Subcutaneous adipose tissue (tissue), 4 donors: Measurements from ENCODE around the gene DGKG. TPM values are rescaled to one million over a fixed set of nuclear protein-coding genes. Genes with fewer than 3 reads are reported as not detected.

ENCODE experiments used
- total RNA-seq, 4 donors: library from RNA; depleted of rRNA; stranded (reverse); fragments of >200 nt; gene quantifications; one replicate each; pipeline ENCODE4 v1.1.0, GENCODE V29; 2016
- TF ChIP-seq, protein P1 (sequence below): fragments of 450-650 bp; IDR thresholded peaks from one replicate; pipeline ENCODE4 v1.5.1; 2016; ENCODE audit warnings: low read depth, mild to moderate bottlenecking, control low read depth, antibody characterized with exemption, moderate library complexity

DGKG gene
- total RNA-seq, 4 donors from 2014 or later, result 0.49 to 3.1 (median 1.8) TPM

DNA sequence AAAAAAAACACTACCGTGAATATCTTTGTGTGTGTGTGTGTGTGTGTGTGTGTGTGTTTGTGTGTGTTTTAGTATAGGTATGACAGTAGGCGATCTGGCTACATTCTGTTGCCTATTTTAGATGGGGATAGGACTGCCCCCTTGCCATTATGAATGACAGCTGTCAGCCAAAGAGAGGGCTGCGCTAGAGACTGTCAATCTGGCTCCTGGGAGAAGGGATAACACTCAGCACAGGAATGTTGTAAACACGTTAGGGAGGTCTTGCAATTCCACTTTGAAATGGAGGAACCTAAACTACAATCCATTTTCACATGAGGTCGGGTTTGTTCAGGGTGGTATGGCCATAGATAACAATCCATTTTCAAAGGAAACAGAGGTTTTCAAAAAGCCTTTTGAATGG lies 239.0 kb downstream of the DGKG start:
- TF ChIP-seq, protein P1, sequence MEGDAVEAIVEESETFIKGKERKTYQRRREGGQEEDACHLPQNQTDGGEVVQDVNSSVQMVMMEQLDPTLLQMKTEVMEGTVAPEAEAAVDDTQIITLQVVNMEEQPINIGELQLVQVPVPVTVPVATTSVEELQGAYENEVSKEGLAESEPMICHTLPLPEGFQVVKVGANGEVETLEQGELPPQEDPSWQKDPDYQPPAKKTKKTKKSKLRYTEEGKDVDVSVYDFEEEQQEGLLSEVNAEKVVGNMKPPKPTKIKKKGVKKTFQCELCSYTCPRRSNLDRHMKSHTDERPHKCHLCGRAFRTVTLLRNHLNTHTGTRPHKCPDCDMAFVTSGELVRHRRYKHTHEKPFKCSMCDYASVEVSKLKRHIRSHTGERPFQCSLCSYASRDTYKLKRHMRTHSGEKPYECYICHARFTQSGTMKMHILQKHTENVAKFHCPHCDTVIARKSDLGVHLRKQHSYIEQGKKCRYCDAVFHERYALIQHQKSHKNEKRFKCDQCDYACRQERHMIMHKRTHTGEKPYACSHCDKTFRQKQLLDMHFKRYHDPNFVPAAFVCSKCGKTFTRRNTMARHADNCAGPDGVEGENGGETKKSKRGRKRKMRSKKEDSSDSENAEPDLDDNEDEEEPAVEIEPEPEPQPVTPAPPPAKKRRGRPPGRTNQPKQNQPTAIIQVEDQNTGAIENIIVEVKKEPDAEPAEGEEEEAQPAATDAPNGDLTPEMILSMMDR, result no peak

DNA sequence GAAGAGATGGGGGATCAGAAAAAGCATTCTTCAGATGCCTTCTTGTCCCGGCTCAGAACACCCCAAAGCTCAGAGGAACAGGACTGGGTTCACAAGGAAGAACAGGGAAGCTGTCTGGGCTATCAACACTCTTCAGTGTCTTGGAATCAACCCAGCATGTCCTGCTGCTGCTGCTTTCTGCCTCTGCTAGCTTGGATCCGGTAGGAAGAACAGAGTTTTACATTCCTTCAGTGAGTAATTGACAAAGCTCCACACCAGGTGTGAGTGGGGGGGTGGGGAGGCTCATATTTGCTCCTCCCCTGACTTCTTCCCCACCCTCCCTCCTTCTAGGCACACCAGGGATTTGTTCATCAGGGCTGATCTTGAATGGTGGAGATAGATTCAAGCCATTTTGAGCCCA lies 240.1 kb downstream of the DGKG start:
- TF ChIP-seq, protein P1, result no peak

DNA sequence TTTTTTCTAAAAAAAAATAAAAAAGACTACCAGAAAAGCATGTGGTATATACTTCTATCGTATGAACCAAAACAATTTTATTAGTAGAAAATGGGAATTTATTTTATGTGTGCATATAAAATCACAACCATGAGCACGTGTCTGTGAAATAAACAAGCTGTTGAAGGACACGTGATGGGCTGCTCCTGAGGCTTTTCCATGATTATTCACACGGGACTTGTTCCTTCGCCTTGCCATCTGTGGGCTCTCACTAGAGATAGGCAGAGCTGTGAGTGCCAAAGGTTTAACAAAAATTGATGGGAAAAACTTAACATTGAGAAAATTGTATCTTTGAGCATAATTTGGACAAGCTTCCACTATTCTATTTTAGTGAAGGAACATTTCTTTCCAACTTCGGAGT lies 240.8 kb downstream of the DGKG start:
- TF ChIP-seq, protein P1, result no peak

DNA sequence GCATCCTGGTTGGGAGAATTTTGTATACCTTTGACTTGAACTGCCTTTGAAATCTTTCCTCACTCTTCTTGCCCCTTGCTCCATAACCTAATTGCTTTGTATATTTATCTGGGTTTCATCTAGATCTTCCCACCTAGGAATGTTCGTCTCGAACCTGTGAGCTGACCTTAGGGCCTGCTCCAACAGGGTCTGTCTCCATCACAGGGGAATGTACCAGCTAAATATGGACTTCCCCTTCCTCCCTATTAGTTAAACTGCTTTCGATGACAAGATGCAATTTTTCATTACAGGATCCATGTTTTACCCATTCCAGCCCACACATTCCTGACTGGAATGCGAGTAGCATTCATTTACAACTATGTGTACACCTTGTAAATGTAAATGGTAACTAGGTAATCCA lies 242.5 kb downstream of the DGKG start:
- TF ChIP-seq, protein P1, result no peak

DNA sequence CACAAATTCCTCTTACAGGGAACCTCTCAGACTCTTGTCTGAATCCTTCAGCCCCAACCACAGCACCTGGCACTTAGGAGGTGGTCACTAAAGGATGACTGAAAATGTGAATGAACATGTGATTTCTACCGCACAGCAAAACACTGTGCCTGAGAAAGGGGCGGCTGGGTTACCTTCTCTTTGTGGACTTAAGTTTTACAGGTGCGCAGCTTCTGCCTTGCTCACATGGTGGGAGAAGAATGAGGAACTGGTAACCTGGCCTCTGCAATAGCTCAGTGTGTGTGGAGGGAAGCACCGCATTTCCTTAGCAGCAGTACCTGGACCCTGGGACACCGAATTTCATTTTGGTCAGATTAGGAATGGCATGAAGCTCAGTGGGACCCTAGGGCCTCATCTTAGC lies 243.3 kb downstream of the DGKG start:
- TF ChIP-seq, protein P1, result no peak

GRCh38 chr3:186117521-186118134 lies 244.4 kb downstream of the DGKG start:
- TF ChIP-seq, protein P1, result no peak

GRCh38 chr3:186115239-186115996 lies 246.6 kb downstream of the DGKG start:
- TF ChIP-seq, protein P1, result no peak
